ENCODE measurements around the gene RAB34. TPM values are rescaled to one million over a fixed set of nuclear protein-coding genes. Genes with fewer than 3 reads are reported as not detected.

Gene RAB34
- total RNA-seq, 3 donors from 2014 or later = 6.5 to 74.4 (median 19.3) TPM

GRCh38 chr17:28689011-28689410 lies 28.7 kb downstream of the RAB34 start:
- intact Hi-C loops (cut with DNase I, micrococcal nuclease) = no loop called here
- no peaks in the 10 kb centered on the region for H3K4me1 ChIP-seq (ENCODE audit: low read depth)
- TF ChIP-seq CTCF (IDR thresholded peaks at IDR 0.05) = no peak
- no peak overlapping the region for H3K4me3 ChIP-seq
- DNase-seq (no peak), ATAC-seq (no peak)
- no peaks in the 10 kb centered on the region for H3K9me3 ChIP-seq
- peaks cover 11% of the 10 kb centered on the region for H3K36me3 ChIP-seq (ENCODE audit: low read depth)

- intact Hi-C loops (cut with DNase I, micrococcal nuclease) = no loop called here
- Histone ChIP-seq H3K4me1 (ENCODE audit: low read depth) (no peaks in the 10 kb centered on the region), H3K4me3 (no peak overlapping the region), H3K36me3 (ENCODE audit: low read depth) (peaks cover 14% of the 10 kb centered on the region), H3K9me3 (no peaks in the 10 kb centered on the region)
- no peak for ATAC-seq
- TF ChIP-seq CTCF (IDR thresholded peaks at IDR 0.05) = no peak
- DNase-seq = no peak
Observed at GRCh38 chr17:28688481-28688880, 29.2 kb downstream of the RAB34 start.

- Histone ChIP-seq H3K36me3 (ENCODE audit: low read depth) (peaks cover 21% of the 10 kb centered on the region), H3K4me1 (ENCODE audit: low read depth) (no peaks in the 10 kb centered on the region), H3K9me3 (no peaks in the 10 kb centered on the region), H3K4me3 (no peak overlapping the region)
- intact Hi-C loops (cut with DNase I, micrococcal nuclease) = no loop called here
- no peak for DNase-seq
- TF ChIP-seq CTCF (IDR thresholded peaks at IDR 0.05) = no peak
- no peak for ATAC-seq
Observed at GRCh38 chr17:28686296-28686695, 31.4 kb downstream of the RAB34 start.

GRCh38 chr17:28685366-28685765 lies 32.3 kb downstream of the RAB34 start:
- no peaks in the 10 kb centered on the region for H3K4me1 ChIP-seq (ENCODE audit: low read depth)
- TF ChIP-seq CTCF (IDR thresholded peaks at IDR 0.05) = no peak
- intact Hi-C loops (cut with DNase I, micrococcal nuclease) = no loop called here
- DNase-seq = no peak
- H3K36me3 ChIP-seq (ENCODE audit: low read depth) = peaks cover 21% of the 10 kb centered on the region
- no peaks in the 10 kb centered on the region for H3K9me3 ChIP-seq
- ATAC-seq = no peak
- no peak overlapping the region for H3K4me3 ChIP-seq

GRCh38 chr17:28684963-28685362 lies 32.7 kb downstream of the RAB34 start:
- Histone ChIP-seq H3K36me3 (ENCODE audit: low read depth) (peaks cover 21% of the 10 kb centered on the region), H3K4me1 (ENCODE audit: low read depth) (no peaks in the 10 kb centered on the region), H3K9me3 (no peaks in the 10 kb centered on the region), H3K4me3 (no peak overlapping the region)
- peak in 1 of 3 donors; percentile 69 for DNase-seq
- ATAC-seq = peak; percentile 77
- TF ChIP-seq CTCF (IDR thresholded peaks at IDR 0.05) = no peak
- intact Hi-C loops (cut with DNase I, micrococcal nuclease) = no loop called here

GRCh38 chr17:28682655-28683054 lies 35.0 kb downstream of the RAB34 start:
- ATAC-seq (no peak), DNase-seq (no peak)
- intact Hi-C loops (cut with DNase I, micrococcal nuclease) = no loop called here
- H3K4me3 ChIP-seq = no peak overlapping the region
- H3K36me3 ChIP-seq (ENCODE audit: low read depth) = peaks cover 18% of the 10 kb centered on the region
- H3K4me1 ChIP-seq (ENCODE audit: low read depth) = no peaks in the 10 kb centered on the region
- TF ChIP-seq CTCF (IDR thresholded peaks at IDR 0.05) = no peak
- H3K9me3 ChIP-seq = no peaks in the 10 kb centered on the region
